Endothelial cell of umbilical vein (primary cell): ENCODE results near the gene SLC25A21.

Experiments used
- CTCF ChIP-seq, 2 donors: IDR thresholded peaks; 1 replicate in 1 of 2; 2 replicates in 1 of 2; pipeline ENCODE4 v1.5.1; 2011; ENCODE audit warnings: low read length in 2 of 2, mild to moderate bottlenecking in 2 of 2, moderate library complexity in 2 of 2, control low read depth in 1 of 2, inconsistent platforms in 1 of 2, low read depth in 1 of 2; ENCODE audit not compliant: insufficient read depth in 1 of 2; ENCODE audit errors: extremely low read depth in 1 of 2
- GATA2 ChIP-seq: IDR thresholded peaks from 2 replicates; pipeline ENCODE4 v1.7.0; 2011; ENCODE audit warnings: low read depth, mild to moderate bottlenecking, moderate library complexity, mixed read lengths, low read length; ENCODE audit not compliant: insufficient read length, insufficient read depth
- MAX ChIP-seq: IDR thresholded peaks from 2 replicates; pipeline ENCODE4 v1.6.1; 2011; ENCODE audit not compliant: insufficient read depth, insufficient read length

DNA sequence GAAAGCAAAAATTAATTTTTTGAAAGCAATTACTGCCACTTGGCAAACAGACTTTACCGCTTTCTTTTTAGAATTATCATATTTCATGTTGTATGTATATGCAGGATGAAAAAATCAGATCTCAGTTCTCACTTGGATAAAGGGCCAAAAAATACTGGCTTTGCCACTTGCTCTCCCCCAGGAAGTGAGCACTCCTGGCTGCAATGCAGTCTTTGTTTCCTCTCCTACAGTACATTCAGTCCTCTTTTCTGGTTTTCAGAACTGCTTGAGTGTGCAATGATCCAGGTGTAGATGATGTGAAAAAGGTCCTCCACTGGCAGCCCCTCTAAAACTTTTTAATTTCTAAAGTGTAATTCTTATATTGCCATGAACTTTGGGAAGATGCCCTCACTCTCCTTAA, 183.4 kb downstream of the SLC25A21 start:
- TF ChIP-seq CTCF (IDR thresholded peaks at IDR 0.05; ENCODE audit: extremely low read depth in 1 of 2, insufficient read depth in 1 of 2, low read depth in 1 of 2, low read length in 2 of 2) (no peak), MAX (no peak), GATA2 (no peak)
